NCI-H1436 (cell line): ENCODE results near the gene CISD3.

ENCODE experiments used
- DNase-seq: peaks from one replicate; lab custom pipeline; 2025; lab: John Stamatoyannopoulos, UW

Gene CISD3

DNA sequence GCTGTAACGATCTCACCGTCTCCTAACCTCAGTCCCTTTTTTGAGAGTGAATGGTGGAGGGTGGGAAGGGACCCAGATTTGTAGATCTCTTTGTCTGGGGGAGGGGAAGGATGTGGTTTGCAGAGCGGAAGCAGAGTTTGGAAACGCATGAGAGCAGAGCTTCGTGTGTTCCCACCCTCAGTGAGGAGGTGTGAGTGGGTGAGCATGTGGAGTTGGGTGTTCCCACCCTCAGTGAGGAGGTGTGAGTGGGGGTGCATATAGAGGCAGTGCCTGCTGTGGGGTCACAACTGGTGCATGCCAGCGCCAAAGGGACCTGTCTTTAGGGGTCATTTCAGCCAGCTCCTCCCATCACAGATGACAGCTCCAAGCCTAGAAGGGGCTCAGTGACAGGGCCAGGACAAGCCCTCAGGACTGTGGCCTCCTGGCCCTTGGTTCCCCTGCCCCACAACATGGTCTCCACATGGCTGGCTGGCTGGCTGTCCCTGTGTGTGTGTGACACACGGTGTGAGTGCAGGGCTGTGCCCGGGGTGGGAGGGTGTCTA, 1.8 kb upstream of the CISD3 start:
- DNase-seq, result no peak

DNA sequence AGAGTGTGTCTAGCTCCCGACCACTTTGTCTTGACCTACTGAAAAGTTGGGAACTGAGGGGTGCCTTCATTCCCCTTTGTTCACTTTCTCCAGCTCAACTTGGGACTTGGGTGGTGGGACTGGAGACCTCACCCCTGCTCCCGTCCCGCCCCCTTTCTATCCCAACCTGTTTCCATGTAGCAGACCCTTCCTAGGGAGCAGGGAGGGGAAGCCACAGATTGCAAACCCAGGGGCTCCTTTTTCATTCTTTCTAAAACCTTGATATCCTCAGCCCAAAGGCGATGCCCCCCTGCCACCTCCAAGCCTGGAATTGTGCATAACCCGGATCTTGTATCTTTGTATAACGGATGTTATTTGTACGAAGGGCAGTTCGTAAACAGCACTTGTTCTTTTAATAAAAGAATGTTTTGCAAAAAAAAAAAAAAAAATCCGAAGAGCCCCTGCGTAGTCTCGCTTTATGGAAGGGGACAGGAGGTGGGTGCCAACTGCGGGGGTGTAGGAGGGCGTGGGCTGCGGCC, 714 bp upstream of the CISD3 start:
- DNase-seq, result no peak

DNA sequence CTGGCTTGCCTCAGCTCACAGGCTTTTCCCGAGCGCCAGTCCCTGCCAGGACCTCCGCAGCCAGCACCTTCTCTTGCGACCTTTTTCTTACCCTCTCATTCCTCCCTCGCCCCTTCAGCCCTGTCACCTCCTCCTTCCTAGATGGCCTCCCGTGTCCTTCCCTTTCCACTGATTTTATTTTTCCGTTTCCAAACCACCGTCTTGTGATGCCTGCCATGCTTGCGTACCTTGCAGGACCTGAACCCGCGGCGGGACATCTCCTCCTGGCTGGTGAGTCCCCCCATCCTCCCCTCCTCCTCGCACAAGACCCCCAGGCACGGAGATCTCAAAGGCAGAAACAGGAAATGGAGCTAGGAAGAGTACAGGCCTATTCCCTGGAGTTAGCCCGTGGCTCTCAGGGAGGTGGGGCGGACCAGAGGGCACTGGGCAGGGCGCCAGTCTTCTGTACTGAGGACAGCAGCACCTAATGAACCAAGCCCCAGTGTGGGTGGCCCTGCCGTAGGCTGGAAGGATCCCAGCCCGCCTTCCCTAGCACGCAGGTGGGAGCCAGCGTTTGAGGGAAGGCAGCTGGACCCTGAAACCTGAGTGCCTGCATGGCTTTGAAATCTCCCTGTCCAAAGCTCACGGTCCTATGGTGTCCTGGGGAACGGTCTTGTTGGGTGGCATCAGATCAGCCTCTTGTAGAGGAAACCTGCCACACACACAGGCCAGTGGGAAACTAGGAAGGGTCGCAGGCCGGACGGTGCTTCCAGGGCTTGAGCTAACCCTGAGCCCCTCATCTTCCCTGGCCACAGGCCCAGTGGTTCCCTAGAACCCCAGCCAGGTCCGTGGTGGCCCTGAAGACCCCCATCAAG, 612 bp downstream of the CISD3 start:
- DNase-seq, result peak; percentile 60

DNA sequence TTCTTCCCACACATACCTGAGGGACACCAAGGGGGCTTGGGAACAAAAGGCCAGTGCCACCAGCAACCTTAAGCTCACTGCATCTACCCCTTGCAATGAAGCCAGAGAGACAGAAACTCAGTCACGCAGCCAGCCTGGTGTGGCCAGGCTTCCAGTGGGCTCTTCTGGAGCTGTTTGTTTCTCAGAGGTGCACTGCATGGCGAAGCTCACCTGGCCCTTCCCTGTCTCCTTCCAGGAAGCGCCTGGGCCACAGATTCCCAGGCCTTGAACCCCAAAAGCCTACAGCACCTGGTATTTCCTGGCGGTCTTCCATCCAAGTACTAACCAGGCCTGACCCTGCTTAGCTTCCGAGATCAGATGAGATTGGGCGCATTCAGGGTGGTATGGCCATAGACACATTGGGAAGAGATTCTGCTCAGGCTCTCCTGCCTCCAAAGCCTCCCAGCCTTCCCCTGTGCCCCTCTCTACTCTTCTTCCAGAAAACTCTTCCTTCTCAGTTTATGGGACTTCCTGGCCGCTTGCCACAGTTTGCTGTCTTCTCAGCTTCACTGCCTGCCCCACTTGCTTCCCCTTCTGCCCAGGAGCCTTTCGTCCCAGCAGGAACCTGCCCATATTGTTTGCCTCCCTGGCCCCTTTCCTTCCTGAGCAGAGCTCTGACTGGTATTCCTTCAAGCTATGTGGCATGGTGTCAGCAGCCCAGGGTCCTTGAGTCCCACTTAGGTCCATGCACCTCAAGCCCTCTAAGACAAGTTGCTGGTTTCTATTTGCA, 1.6 kb downstream of the CISD3 start:
- DNase-seq, result no peak

DNA sequence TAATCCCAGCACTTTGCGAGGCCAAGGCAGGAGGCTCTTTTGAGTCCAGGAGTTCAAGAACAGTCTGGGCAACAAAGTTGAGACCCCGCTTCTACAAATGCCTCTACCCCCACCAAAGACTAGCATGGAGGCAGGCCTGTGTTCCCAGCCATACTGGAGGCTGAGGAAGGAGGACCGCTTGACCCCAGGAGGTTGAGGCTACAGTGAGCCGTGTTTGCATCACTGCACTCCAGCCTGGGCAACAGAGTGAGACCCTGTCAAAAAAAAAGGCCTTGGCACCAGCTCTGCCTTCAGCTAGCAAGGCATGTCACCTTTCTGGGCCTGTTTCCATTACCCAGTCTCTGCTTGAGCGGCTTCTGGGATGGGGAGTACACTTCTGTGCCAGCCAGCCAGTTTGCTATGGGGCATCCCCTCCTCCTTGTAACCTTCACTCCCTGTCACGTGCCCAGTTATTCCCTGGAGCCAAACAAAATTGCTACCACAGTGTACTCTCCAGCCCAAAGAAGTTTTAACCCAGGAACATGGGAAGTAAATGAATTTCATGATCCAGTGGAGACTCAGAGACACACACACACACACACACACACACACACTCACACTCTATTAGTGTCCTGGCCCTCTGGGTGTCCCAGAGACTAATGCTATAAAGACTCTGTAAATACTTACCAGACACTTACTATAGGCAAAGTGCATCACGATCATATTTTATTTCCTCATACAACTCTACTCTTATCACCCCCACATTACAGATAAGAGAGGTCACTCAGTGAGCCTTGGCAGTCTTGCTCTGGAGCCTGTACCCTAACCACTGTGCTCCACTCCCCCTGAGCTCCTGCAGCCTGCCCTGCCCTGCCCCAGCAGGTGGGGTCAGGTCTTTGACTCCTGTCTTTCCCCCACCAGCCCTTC, 2.5 kb downstream of the CISD3 start:
- DNase-seq, result no peak

DNA sequence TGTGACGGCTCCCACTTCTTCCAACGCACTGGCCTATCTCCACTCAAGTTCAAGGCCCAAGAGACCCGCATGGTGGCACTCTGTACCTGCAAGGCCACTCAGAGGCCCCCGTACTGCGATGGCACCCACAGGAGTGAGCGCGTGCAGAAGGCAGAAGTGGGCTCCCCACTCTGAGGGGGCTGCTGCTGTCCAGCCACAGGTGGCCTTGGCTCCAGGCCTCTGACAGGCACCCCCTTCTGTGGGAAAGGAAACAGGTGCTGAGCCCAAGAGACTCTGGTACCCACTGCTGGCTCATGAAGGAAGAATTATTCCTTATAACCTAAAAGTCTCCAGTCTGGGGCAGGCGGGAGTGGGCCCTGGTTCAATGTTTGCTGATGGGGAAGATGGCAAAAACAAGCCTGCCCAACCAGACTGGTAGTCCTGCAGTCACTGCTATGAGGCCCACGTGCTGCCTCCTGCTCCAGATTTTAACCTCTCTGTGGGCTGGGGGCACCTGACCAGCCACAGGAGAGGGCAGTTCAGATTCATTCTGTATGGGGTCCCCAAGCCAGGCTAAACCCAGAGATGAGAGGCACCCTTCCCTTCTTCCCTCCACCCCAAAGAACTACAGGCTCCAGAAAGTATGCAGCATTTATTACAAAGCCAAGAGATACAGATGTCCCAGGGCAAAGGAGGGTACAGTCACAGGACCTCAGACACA, 3.3 kb downstream of the CISD3 start:
- no peak for DNase-seq

DNA sequence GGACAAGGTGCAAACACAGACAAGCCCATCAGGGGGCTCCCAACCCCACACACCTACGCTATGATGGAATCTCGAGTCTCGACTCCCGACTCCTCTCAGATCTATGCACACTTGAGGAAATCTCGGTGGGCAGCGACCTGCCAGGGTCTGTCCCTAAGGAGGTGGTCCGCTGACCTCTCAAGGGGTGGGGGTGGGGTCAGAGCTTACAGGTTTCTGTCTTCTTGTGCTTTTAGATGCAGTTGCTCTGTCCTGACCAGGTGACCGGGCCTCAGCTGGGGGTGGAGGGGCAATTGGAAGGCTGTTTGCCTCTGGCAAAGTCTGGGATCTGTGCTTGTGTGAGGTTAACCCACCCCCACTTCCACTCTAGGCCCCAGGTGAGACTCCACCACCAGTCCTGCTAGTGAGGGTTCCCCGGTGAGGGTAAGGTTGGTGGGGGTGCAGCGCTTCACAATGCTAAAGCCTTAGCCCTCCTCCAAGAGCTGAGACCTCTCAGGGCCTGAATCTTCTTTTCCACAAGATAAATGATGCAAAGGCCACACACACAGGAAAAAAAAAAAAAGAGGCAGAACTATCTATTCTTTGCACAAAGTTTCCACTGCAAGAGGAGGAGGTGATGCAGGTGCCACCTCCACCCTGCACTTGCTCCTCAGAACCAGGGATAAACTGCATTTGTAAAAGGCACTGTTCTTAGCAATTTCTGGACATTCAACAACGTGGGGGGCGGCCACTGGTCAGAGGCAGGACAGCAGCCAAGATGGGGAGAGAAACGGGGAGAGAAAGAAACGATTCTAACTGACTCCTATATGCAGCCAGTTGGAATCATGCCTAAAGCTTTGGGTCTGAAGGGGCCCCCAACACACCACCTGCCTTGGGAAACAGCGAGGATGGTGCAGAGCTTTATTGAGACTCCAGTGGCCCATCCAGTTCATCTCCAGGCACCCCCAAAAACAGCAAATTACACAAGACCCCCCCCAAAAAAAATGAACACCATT, 4.1 kb downstream of the CISD3 start:
- no peak for DNase-seq

DNA sequence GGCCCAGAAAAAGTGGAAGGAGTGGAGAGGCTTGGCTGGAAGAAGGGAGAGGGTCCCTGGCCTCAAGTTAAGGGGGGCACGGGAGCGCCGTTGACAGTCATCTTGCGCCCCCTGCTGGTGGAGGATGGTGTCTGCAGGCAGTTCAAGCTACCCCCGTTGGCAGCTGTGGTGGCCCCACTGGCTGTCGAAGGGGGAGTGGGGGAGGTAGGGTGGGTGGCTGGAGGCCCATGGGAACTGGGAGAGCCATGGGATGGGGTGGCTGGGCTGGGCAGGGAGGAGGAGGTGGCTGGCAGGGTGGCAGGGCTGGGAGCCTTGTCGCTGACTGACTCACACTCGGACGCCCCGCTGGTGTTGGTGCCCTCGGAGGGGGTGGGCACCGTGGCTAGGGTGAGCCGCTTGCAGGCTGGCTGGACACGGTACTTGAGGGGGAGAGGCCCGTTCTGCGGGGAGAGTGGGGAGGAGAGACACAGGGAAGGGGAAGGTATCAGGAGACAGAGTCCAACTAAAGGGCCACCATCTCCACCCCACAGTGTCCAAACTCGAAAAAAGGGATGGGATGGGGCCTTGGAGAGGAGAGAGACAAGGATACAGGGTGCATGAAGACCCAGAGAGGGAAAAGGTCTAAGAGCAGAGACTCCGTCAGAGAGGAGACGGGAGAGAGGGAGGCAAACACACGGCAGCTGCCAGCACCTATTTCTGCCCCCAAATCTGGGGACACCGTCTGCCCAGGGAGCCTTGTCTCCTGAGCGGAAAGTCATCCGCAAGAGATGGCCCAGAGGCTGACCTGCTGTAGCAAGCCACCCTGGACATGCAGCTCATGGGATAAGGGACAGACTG, 5.2 kb downstream of the CISD3 start:
- peak; percentile 61 for DNase-seq

DNA sequence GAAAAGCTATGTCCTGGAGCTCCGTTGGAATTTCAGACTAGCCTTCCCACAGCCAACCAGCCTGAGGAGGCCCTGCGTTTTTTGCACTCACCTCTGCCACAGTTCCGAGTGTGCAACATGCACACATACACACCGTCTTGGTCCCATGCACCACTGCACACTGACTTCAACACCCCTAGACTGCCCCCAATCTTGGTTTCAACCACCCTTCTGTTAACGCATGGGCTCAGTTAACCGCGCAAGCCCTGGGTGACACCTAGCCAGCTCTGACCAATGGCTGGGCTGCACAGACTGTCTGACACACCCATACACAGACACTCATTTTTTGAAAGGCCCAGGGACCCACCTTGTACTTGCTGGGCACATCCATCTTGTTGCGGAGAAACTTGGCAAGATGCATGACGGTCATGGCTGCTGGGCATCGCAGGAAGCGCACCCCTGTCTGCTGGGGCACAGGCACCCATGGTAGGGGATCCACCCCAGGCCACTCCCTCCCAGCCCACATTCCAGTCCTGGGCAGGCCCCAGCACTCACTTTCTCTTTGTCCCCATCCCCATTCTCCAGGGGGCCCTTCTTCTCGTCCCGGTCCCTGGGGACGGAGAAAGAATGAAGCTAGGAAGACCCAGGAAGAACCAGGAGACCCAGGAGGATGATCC, 8.0 kb downstream of the CISD3 start:
- DNase-seq, result no peak

DNA sequence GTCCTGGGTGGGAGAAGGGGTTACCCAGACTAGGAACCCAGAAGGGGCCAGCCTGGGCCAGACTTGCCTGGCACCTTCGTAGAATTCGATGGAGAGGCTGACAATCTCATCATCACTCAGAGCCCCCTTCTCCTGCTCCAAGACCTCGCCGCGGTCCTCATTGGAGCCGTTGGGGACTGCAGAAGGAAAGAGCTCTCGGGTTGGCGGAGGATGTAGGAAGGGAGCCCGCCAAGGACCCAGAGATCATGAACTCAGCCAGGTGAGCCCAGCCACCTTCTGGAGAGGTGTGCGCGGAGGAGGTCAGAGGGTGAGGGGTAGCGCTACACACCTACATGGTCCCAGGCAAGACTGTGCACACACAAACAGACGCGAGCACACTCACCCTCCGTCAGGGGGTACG, 8.5 kb downstream of the CISD3 start:
- DNase-seq, result no peak

DNA sequence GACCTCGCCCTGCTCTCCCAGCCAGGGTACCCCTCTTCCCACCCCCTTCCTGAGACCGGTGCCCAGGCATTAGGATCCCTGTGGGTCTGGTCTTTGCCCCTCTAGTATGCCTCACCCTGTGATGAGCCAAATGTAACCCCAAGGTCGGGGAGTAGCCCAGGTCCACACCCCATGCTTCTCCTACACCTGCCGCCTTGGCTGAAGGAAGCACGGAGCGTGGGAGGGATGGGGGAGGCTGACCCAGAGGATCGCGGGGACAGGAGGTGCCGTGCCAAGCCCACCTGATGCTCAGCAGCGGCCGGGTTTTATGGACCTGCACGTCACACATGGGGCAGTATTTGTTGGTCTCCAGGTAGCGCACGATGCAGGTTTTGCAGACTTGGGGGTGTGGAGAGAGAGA, 9.2 kb downstream of the CISD3 start:
- DNase-seq, result no peak

DNA sequence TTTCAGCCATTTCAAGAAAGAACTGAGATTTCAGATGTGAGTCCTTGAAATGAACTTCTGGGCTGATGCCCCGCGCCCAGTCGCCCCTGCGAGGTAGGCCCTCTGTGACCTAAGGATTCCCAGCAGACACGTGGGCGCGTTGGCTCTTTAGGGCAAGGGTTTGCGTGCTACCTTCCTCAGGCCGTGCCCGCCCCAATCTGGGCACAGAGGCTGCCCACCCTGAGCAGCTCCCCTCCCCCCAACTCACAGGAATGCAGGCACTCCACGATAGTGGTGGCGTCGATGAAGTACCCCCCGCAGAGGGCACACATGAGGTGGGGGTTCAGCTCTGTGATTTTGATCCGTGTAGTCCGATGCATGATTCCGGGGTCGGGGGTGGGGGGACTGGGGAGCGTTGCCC, 9.9 kb downstream of the CISD3 start:
- DNase-seq, result no peak

DNA sequence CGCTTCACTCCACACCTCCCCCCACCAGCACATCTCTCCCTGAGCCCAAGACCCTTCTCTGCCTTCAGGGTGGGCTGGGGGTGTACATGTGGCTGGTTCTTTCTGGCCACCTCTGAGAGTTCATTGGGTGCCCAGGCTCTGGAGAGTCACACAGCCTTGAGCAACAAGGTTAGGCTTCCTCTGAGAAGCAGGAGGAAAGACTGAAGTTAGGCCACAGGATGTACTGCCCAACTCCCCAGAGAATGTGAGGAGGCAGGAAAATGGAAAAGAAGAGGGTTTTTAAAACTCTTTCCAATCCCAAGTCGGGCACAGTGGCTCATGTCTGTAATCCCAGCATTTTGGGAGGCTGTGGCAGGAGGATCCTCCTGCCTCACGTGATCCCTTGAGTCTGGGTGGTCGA, 10.7 kb downstream of the CISD3 start:
- no peak for DNase-seq

DNA sequence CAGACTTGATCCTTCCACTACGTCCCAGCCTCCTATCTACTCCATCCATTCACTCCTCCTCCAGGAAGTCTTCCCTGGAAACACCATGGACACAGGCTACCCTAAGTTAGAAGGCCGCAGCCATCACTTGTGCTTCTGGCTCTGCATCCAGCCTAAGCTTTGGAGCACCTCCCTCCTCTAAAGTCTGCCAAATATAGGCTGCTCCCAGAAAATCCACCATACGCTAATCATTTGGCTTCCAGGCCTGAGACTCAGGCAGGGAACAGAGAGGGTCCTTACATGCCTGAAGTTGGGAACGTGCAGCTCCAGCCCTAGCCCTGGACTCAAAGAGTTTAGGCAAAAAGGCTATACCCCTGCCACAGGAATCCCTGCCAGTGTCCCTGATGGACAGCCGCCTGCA, 11.3 kb downstream of the CISD3 start:
- no peak for DNase-seq

DNA sequence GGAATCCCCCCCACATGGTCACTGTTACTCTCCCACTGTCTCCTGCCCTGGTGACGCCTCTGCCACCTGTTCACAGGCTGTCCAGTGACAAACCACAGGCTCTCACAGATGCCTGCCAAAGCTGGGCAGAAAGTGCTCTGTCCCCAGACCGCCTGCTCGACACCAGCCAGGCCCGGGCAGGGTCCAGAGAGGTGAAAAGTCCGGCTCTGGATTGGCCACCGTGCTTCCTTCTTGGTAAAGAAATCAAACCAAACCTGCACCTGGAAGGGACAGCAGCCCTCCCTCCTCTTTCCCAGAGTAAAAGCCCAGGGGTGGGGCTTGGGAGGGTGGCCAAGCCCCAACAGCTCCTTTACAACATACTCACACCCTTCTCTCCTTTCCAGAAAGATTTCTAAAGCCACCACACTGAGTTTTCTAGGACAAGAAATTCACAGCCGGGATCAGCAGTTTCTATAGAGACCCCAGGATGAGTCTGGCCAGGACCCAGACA, 11.8 kb downstream of the CISD3 start:
- DNase-seq, result no peak

DNA sequence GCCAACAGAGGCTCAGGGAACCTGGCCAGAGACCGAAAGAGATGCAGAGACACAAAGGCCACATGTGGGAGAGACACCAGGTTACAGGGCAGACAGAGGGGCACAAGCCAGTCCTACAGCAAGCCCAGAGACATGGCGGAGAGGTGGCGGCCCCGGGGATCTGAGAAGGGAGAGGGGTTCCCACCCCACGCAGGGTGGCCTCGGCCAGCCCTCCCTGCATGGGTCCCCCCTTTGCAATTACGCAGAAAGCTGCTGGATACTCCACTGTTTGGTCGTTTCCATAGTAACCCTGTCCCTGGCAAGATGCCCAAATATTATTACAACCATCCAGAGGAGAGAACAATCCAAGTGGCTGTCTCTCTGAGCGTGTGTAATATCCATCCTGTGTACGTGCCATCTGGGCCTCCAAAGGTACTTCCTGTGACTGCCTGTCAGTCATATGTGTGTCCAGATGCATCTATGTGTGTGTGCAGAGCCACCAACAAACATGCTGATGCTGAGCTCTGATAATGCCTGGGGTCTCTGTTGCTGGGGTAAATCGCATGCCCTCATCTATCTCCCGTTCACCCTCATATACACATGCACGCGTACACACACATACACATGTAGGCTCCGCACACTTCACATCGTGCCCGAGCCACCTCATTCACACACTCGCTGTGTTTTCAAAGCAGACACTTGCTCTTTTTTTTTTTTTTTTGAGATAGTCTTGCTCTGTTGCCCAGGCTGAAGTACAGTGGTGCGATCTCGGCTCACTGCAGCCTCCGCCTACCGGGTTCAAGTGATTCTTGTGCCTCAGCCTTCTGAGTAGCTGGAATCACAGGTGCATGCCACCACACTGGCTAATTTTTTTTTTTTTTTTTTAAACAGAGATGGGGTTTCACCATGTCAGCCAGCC, 12.5 kb downstream of the CISD3 start:
- DNase-seq, result peak; percentile 70

DNA sequence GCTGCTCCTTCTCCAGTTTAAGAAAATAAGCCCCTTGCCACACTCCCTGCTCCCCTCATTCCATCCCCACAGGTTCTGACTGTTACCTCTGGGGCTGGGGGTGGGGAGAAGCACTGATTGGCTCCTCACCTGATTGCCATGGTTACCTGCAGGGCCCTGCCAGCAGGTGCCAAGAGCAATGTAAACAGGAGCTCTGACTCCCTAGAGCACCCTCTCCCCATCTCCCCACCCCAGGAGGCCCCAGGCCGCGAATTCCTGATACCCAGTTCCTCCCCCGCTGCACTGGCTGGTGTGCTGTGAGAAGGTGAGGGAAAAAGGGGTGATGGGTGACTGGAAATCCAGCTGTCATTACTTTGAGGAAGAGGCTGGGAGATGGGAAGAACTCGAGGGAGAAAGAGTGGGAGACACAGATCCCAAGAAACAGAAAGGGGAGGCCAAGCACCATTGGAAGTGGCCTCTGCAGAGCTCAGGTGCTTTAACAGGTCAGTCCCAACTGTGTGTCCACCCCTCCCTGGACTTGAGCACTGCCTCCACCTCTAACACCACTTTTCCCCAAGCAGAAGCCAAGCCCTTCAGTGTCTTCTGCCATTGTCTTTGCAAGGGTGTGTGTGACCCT, 13.5 kb downstream of the CISD3 start:
- DNase-seq, result peak; percentile 87
